SH-SY5Y (cell line): ENCODE results near the gene USP17L21.
"Not testable (repeated sequence)": the region's sequence is repeated elsewhere in the genome, so short reads cannot be mapped to it uniquely, and the experiment has no call there.

ENCODE experiments used
- GATA2 ChIP-seq: IDR thresholded peaks from 2 replicates; pipeline ENCODE4 v1.6.1; 2011; ENCODE audit warnings: mild to moderate bottlenecking, low read depth, low read length
- GATA3 ChIP-seq: IDR thresholded peaks from 2 replicates; pipeline ENCODE4 v1.6.1; 2011; ENCODE audit warnings: low read depth, mild to moderate bottlenecking, low read length, moderate library complexity

- not testable (repeated sequence) for TF ChIP-seq GATA3, GATA2
Measured at GRCh38 chr4:9262572-9262971, at the start of gene USP17L21.
